Activated T-cell treated with anti-CD3 and anti-CD28 coated beads, Interleukin-2, amount 50 U/mL, for 4 hours (primary cell): ENCODE data around the gene SLC39A7. TPM values are rescaled to one million over a fixed set of nuclear protein-coding genes. Genes with fewer than 3 reads are reported as not detected.
A peak's percentile ranks its signal among the peaks of the same experiment; 100 is the strongest.

Experiments
- ATAC-seq, 2 donors: fragments of 200-7000 bp; cut with Tn5 transposase; one replicate each; pipeline ENCODE4 v1.10.0; 2021
- DNase-seq: peaks from one replicate; pipeline ENCODE4 v3.0.0-alpha.2; 2020
- H3K27me3 Mint-ChIP-seq: one replicate; pipeline ENCODE4 v1.8.0; 2021; ENCODE audit warnings: low read depth, mixed read lengths
- H3K36me3 Mint-ChIP-seq: one replicate; pipeline ENCODE4 v1.8.0; 2022; ENCODE audit warnings: mixed read lengths; ENCODE audit not compliant: insufficient read depth
- H3K4me1 Mint-ChIP-seq: one replicate; pipeline ENCODE4 v1.8.0; 2021; ENCODE audit warnings: low read depth, mixed read lengths
- H3K4me3 Mint-ChIP-seq: one replicate; pipeline ENCODE4 v1.8.0; 2021; ENCODE audit warnings: mild to moderate bottlenecking, moderate library complexity, mixed read lengths
- H3K9me3 Mint-ChIP-seq: one replicate; pipeline ENCODE4 v1.8.0; 2021; ENCODE audit warnings: mixed read lengths
- total RNA-seq, 3 donors: library from RNA; stranded (reverse); gene quantifications; one replicate each; pipeline ENCODE4 v1.2.1, GENCODE V29; 2021

SLC39A7 gene
- total RNA-seq, 3 donors from 2014 or later, result 68.7 to 78.3 (median 72.1) TPM

- no peaks in the 10 kb centered on the region for H3K9me3 Mint-ChIP-seq
- peaks cover 11% of the 10 kb centered on the region for H3K36me3 Mint-ChIP-seq
- no peaks in the 10 kb centered on the region for H3K27me3 Mint-ChIP-seq
- H3K4me3 Mint-ChIP-seq, result peak overlapping the region; percentile 89
- H3K4me1 Mint-ChIP-seq, result peaks cover 36% of the 10 kb centered on the region
- peak; percentile 92 for DNase-seq
- peak; percentile 42 to 44 for ATAC-seq
Measured at GRCh38 chr6:33247977-33248642, 47.4 kb downstream of the SLC39A7 start.

DNA sequence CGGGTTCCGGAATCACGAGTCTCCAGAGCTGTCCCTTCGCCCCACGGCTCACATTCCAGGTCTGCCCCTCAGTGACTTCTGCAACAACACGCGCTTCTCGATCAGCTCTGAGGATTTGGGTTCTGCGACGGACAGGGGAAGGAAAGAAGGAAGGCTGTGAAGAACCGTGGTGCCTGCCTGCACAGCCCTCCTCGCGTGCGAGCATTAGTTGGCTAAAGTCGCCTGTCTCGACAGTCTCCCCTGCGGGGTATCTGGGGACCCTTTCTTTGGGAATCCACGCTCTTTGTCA, 47.9 kb downstream of the SLC39A7 start:
- DNase-seq (no peak), ATAC-seq (peak; percentile 16 to 20)
- Mint-ChIP-seq H3K4me3 (peak overlapping the region; percentile 89), H3K27me3 (no peaks in the 10 kb centered on the region), H3K9me3 (no peaks in the 10 kb centered on the region), H3K36me3 (peaks cover 11% of the 10 kb centered on the region), H3K4me1 (peaks cover 36% of the 10 kb centered on the region)

DNA sequence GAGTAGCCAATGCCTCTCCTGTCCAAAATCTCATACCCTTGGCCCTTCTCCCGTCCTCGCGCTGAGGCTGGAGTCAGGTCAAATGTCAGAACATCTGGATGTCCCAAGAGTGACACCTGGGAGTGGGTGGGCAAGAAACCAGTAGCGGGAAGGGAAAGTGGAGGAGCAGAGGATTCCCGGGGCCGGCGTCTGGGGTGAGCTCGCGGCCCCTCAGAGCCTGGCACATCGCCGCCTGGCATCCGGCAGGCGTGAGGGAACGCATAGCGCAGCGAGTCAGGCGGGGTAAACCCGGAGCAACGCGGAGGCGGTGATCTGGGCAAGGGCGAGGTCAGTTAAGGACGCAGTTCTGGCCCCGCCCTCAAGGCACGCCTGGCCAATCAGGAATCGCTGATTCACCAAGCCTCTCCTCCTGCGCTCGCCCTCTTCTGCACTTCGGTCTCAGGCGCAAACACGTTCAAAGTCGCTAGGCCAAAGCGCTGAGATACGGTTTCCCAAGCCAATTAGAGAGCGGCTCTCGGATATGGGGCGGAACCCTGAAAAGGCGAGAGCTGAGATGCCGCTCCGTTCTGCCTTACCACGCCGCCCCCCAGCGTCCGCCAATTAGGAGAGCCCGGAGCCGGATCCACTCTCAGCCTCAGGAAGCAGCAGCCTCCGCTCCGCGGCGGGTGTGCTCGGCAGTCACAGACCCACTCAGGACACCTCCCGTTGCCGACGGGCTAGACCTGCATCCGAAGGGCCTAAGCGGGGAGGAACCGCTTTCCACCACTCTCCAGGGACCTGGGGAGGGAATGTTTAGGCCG, 48.5 kb downstream of the SLC39A7 start:
- H3K36me3 Mint-ChIP-seq, result peaks cover 11% of the 10 kb centered on the region
- no peaks in the 10 kb centered on the region for H3K9me3 Mint-ChIP-seq
- peak; percentile 90 to 92 for ATAC-seq
- H3K4me1 Mint-ChIP-seq, result peaks cover 36% of the 10 kb centered on the region
- peak; percentile 90 for DNase-seq
- H3K27me3 Mint-ChIP-seq, result no peaks in the 10 kb centered on the region
- H3K4me3 Mint-ChIP-seq, result peak overlapping the region; percentile 89

GRCh38 chr6:33249732-33250630, 49.3 kb downstream of the SLC39A7 start:
- Mint-ChIP-seq H3K4me1 (peaks cover 36% of the 10 kb centered on the region), H3K9me3 (no peaks in the 10 kb centered on the region), H3K27me3 (no peaks in the 10 kb centered on the region), H3K36me3 (peaks cover 11% of the 10 kb centered on the region), H3K4me3 (peak overlapping the region; percentile 89)
- ATAC-seq (no peak), DNase-seq (no peak)

DNA sequence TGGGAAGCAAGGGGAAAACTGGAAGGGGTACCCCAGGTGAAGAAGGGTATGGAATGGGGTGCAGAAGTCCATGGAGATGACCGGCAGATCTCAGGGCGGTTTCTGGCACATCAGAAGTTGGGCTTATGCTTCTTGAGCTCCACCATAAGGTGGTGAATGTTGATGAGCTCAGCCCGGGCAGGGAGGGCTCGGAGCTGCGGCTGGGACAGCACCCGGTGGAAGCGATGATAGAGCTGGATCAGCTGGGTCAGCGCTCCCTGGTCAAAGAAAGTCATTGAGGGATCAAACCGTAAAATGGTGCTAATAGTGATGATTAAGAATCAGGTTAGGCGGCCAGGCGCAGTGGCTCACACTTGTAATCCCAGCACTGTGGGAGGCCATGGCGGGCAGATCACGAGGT, 50.1 kb downstream of the SLC39A7 start:
- Mint-ChIP-seq H3K4me3 (peak overlapping the region; percentile 89), H3K36me3 (peaks cover 11% of the 10 kb centered on the region), H3K4me1 (peaks cover 36% of the 10 kb centered on the region), H3K9me3 (no peaks in the 10 kb centered on the region), H3K27me3 (no peaks in the 10 kb centered on the region)
- ATAC-seq (no peak), DNase-seq (no peak)

DNA sequence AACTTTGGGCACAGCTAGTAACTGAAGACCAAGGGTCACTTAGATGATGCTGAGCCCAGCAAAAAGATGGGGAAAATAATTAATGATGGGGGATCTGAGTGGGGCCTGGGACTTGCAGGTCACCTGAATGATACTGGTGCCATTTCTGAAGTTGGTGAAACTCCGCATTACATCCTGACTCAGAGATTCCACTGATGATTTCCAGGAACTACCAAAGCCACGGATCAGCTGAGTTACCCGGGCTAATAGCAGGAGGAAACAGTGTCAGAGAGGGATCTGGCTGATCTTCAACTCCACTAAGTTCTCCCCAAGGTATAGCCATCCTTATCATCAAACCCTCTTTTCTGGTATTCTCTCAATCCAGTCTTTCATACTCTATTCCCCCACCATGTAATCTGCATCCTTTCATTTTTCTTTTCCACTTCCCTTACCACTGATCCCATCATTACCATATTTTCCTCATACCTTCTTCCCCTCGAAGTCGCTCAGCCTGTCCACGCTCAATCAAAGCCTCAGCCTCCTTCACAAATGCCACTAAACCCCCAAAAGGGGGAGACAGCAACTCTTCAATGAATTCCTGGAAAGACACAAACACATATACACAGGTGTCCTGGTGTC, 50.8 kb downstream of the SLC39A7 start:
- Mint-ChIP-seq H3K9me3 (no peaks in the 10 kb centered on the region), H3K36me3 (peaks cover 11% of the 10 kb centered on the region), H3K27me3 (no peaks in the 10 kb centered on the region), H3K4me3 (peak overlapping the region; percentile 7), H3K4me1 (peaks cover 36% of the 10 kb centered on the region)
- DNase-seq, result no peak
- no peak for ATAC-seq

DNA sequence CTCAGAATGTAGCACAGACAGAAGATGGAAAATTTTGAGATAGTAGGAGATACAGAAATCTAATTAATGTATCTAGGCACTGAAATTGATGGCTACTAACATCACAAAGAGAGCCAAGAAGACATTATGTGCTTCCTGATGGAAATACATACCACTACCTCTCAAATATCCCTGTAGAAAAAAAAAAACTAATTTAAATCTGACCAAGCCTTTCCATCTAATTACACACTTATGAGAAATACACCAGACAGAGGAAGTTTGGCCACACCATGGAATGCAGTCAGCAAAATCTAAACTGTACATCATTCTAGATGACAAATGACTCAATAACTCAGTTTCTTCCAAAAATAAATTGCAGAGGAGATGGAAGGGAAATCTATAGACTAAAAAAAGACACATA, 52.1 kb downstream of the SLC39A7 start:
- Mint-ChIP-seq H3K36me3 (peaks cover 11% of the 10 kb centered on the region), H3K9me3 (no peaks in the 10 kb centered on the region), H3K4me3 (no peak overlapping the region), H3K4me1 (peaks cover 36% of the 10 kb centered on the region), H3K27me3 (no peaks in the 10 kb centered on the region)
- DNase-seq (no peak), ATAC-seq (no peak)

Other genes with a start within 250 kb of the SLC39A7 start
- gene HLA-DMA, start 247.8 kb upstream of the SLC39A7 start, total RNA-seq, result 1 to 10 TPM; 4.3 to 6.4 (median 5.5) TPM
- gene BRD2, start 232.3 kb upstream of the SLC39A7 start, total RNA-seq, result 100 to 1,000 TPM; 338 to 358 (median 348) TPM
- gene HLA-DOA, start 191.3 kb upstream of the SLC39A7 start, total RNA-seq, result 1 to 10 TPM; 2.0 to 2.1 (median 2.1) TPM
- 10 to 100 TPM; 18.0 to 31.5 (median 19.8) TPM for gene HLA-DPA1, start 127.2 kb upstream of the SLC39A7 start, total RNA-seq
- 1 to 10 TPM; 6.0 to 9.8 (median 6.3) TPM for gene HLA-DPB1, start 124.9 kb upstream of the SLC39A7 start, total RNA-seq
- gene COL11A2, start 8.4 kb upstream of the SLC39A7 start, total RNA-seq, result under 1 TPM; 0.48 to 0.98 (median 0.60) TPM
- gene RXRB, start 202 bp upstream of the SLC39A7 start, total RNA-seq, result 10 to 100 TPM; 55.2 to 62.3 (median 60.8) TPM
- 10 to 100 TPM; 11.7 to 20.1 (median 19.4) TPM for gene HSD17B8, start 3.8 kb downstream of the SLC39A7 start, total RNA-seq
- gene RING1, start 7.6 kb downstream of the SLC39A7 start, total RNA-seq, result 10 to 100 TPM; 64.7 to 66.5 (median 66.3) TPM
- 10 to 100 TPM; 51.2 to 65.4 (median 63.5) TPM for gene VPS52, start 71.0 kb downstream of the SLC39A7 start, total RNA-seq
- gene RPS18, start 71.2 kb downstream of the SLC39A7 start, total RNA-seq, result 1,000 to 10,000 TPM; 4,231 to 4,415 (median 4,409) TPM
- gene B3GALT4, start 76.3 kb downstream of the SLC39A7 start, total RNA-seq, result 1 to 10 TPM; 2.6 to 3.8 (median 3.7) TPM
- gene WDR46, start 88.4 kb downstream of the SLC39A7 start, total RNA-seq, result 100 to 1,000 TPM; 188 to 198 (median 197) TPM
- gene PFDN6, start 88.7 kb downstream of the SLC39A7 start, total RNA-seq, result 100 to 1,000 TPM; 153 to 157 (median 153) TPM
- 10 to 100 TPM; 11.6 to 15.8 (median 15.4) TPM for gene RGL2, start 98.1 kb downstream of the SLC39A7 start, total RNA-seq
- 100 to 1,000 TPM; 265 to 315 (median 301) TPM for gene TAPBP, start 113.2 kb downstream of the SLC39A7 start, total RNA-seq
- gene ZBTB22, start 116.9 kb downstream of the SLC39A7 start, total RNA-seq, result 1 to 10 TPM; 6.1 to 9.4 (median 8.9) TPM
- gene DAXX, start 122.1 kb downstream of the SLC39A7 start, total RNA-seq, result 10 to 100 TPM; 73.6 to 88.5 (median 81.5) TPM
- 1 to 10 TPM; 7.3 to 8.3 (median 7.4) TPM for gene KIFC1, start 191.0 kb downstream of the SLC39A7 start, total RNA-seq
- gene PHF1, start 210.1 kb downstream of the SLC39A7 start, total RNA-seq, result 10 to 100 TPM; 24.4 to 29.4 (median 26.8) TPM
- 10 to 100 TPM; 76.6 to 84.5 (median 79.2) TPM for gene CUTA, start 217.2 kb downstream of the SLC39A7 start, total RNA-seq
- 10 to 100 TPM; 18.6 to 23.4 (median 20.2) TPM for gene SYNGAP1, start 219.2 kb downstream of the SLC39A7 start, total RNA-seq